Stimulated activated naive CD4-positive, alpha-beta T cell treated with Interleukin-2 at 50 U/mL for 16 hours (primary cell): Measurements from ENCODE around the gene ADAM12.
"Not testable (repeated sequence)": the region's sequence is repeated elsewhere in the genome, so short reads cannot be mapped to it uniquely, and the experiment has no call there.

Experiments
- DNase-seq: peaks from one replicate; lab custom pipeline; 2025; lab: John Stamatoyannopoulos, UW

ADAM12 gene

GRCh38 chr10:126374435-126374834, 13.8 kb downstream of the ADAM12 start:
- DNase-seq: no peak

GRCh38 chr10:126373972-126374371, 14.3 kb downstream of the ADAM12 start:
- no peak for DNase-seq

- DNase-seq: no peak
Observed at GRCh38 chr10:126373147-126373546, 15.1 kb downstream of the ADAM12 start.

GRCh38 chr10:126372396-126372795, 15.9 kb downstream of the ADAM12 start:
- DNase-seq: no peak

- DNase-seq: no peak
Observed at GRCh38 chr10:126369125-126369710, 19.1 kb downstream of the ADAM12 start.

- DNase-seq: no peak
Observed at GRCh38 chr10:126357169-126357568, 31.1 kb downstream of the ADAM12 start.

GRCh38 chr10:126353666-126354065, 34.6 kb downstream of the ADAM12 start:
- DNase-seq: no peak

- DNase-seq: no peak
Observed at GRCh38 chr10:126352453-126352852, 35.8 kb downstream of the ADAM12 start.

- DNase-seq: no peak
Observed at GRCh38 chr10:126351021-126351420, 37.3 kb downstream of the ADAM12 start.

GRCh38 chr10:126350216-126350992, 37.9 kb downstream of the ADAM12 start:
- DNase-seq: no peak

- no peak for DNase-seq
Observed at GRCh38 chr10:126349676-126350075, 38.6 kb downstream of the ADAM12 start.

GRCh38 chr10:126349101-126349500, 39.2 kb downstream of the ADAM12 start:
- DNase-seq: no peak

- DNase-seq: not testable (repeated sequence)
Observed at GRCh38 chr10:126343496-126343895, 44.8 kb downstream of the ADAM12 start.

GRCh38 chr10:126342680-126343079, 45.6 kb downstream of the ADAM12 start:
- no peak for DNase-seq

- DNase-seq: no peak
Observed at GRCh38 chr10:126341491-126341890, 46.8 kb downstream of the ADAM12 start.

GRCh38 chr10:126337251-126337810, 50.9 kb downstream of the ADAM12 start:
- no peak for DNase-seq

GRCh38 chr10:126336801-126337200, 51.5 kb downstream of the ADAM12 start:
- DNase-seq: no peak

- DNase-seq: no peak
Observed at GRCh38 chr10:126334272-126334671, 54.0 kb downstream of the ADAM12 start.

GRCh38 chr10:126332576-126332975, 55.7 kb downstream of the ADAM12 start:
- DNase-seq: no peak

GRCh38 chr10:126331101-126331500, 57.2 kb downstream of the ADAM12 start:
- no peak for DNase-seq

GRCh38 chr10:126324826-126325225, 63.5 kb downstream of the ADAM12 start:
- DNase-seq: no peak

- no peak for DNase-seq
Observed at GRCh38 chr10:126321440-126321839, 66.8 kb downstream of the ADAM12 start.

GRCh38 chr10:126317751-126318150, 70.5 kb downstream of the ADAM12 start:
- no peak for DNase-seq
